GM12865 (cell line): ENCODE results near the gene DELE1.

Experiments used
- DNase-seq: peaks from one replicate; pipeline ENCODE4 v3.0.0; 2010; ENCODE audit warnings: low read depth
- H3K4me3 ChIP-seq: 2 replicates; pipeline ENCODE4 v1.5.1; 2011; ENCODE audit warnings: mild to moderate bottlenecking, low read depth, low read length, control low read depth
- TF ChIP-seq, protein P1 (sequence below): IDR thresholded peaks from 2 replicates; pipeline ENCODE4 v1.5.1; 2011; ENCODE audit warnings: low read length, control low read depth, low read depth, inconsistent platforms; ENCODE audit not compliant: insufficient read depth; ENCODE audit errors: missing control alignments

The DELE1 gene

DNA sequence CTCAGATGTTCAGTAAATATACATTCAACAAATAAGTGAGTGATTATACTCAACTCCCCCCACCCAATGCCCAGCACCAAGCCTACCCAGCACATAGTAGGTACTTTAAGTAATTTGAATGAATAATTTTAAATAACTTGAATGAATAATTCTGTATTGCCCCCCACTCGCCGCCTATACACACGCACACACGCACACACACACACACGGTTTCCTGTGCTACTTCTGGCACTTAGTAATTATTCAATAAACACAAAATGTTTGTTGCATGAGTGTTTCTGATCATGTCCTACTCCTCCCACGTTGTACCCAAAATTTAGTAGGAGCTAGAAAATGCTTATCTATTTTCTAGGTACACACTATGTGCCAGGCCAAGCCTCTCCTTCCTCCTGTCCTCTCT lies 18.1 kb downstream of the DELE1 start:
- TF ChIP-seq, protein P1, sequence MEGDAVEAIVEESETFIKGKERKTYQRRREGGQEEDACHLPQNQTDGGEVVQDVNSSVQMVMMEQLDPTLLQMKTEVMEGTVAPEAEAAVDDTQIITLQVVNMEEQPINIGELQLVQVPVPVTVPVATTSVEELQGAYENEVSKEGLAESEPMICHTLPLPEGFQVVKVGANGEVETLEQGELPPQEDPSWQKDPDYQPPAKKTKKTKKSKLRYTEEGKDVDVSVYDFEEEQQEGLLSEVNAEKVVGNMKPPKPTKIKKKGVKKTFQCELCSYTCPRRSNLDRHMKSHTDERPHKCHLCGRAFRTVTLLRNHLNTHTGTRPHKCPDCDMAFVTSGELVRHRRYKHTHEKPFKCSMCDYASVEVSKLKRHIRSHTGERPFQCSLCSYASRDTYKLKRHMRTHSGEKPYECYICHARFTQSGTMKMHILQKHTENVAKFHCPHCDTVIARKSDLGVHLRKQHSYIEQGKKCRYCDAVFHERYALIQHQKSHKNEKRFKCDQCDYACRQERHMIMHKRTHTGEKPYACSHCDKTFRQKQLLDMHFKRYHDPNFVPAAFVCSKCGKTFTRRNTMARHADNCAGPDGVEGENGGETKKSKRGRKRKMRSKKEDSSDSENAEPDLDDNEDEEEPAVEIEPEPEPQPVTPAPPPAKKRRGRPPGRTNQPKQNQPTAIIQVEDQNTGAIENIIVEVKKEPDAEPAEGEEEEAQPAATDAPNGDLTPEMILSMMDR: no peak
- H3K4me3 ChIP-seq: no peak overlapping the region
- DNase-seq: no peak

DNA sequence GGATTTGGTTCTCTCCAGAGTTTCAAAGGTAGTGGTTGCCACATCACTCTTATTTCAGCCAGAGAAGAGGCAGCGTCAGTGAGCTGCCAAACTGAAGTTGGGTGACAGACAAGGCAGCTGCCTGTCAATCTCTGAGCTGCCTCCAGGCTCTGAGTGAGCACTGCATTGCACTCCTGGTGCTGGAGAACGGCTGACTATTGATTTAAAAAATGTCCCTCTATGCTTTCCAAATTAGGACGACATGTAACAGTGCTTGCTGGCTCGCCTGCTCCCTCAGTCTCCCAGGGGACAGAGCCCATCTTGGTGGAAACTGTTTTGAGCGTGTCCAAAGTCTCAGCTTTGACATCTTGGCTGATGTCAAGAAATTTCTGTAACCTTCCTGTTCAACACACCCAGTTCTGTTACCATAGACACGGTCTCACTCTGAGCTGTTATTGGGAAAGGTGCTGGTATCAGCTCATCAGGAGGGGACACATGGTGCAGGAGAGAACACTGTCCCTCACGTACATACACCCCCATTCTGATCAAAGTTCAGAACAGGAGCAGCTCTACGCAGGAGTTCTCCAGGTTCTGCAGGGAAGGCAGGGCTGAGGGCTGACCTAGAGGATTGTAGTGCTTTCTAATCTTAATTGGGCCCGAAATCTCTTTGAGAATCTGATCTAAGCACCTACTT lies 18.6 kb downstream of the DELE1 start:
- DNase-seq: no peak
- TF ChIP-seq, protein P1: no peak
- H3K4me3 ChIP-seq: no peak overlapping the region

DNA sequence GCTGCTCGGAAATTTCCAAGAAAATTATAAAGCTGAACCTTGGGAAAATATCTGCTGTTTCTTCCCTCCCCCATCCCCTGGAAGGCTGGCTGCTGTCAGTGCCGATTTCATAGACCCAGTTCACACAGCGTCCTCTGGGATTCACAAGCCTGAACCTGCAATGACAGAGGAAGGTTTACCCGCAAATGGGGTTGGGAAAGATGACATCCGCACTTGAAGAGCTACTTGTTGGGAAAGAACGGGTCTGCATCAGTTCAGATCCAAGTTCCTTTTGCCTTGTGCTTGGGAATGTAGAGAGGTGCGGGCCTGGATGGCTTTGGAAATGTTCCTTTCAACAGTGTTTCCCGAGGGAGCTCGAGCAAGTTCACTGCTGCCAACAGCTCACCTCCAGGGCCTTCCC lies 20.4 kb downstream of the DELE1 start:
- TF ChIP-seq, protein P1: no peak
- DNase-seq: no peak
- H3K4me3 ChIP-seq: no peak overlapping the region

DNA sequence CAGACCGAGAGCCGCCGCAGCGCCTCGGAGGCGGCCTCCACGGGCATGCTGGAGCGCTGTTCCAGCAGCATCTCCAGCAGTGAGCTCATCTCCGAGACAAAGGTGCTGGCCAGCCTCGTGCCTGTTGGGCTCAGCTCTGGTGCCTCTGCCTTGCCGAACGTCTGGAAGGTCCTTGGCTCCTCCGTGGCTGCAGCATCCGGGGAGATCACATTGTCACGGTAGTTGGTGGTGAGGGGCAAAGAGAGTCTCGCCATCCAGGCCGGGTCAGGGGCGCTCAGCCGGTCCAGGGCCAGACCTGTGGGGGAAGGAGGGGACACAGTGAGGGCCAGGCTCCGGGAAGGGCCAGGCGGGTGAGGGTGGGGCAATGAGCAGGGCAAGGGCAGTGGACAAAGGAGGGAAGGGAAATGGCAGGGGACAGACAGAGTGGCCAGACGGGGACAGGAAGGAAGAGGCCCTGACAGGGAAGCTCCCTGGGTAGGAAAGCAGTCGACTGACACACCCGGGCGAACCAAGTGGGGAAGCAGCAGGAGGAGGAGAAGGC lies 21.9 kb downstream of the DELE1 start:
- H3K4me3 ChIP-seq: no peak overlapping the region
- no peak for DNase-seq
- TF ChIP-seq, protein P1: no peak

DNA sequence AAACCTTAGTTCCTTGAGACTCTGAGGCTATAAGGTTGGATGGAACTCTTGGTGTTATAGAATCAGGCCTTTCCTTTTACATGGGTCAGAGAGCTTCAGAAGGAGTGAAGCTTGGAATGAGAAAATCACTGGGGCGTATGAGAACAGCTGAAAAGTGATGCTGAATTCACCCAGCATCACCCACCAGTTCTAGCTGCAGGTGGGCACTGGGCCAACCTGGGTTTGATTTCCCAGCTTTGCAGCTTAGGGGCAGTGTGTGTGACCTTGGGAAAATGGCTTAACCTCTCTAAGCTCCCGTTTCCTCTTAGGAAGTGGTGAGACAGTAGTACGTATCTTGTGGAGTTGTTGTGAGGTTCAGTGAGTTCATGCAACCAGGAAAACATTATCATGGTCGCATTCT lies 23.6 kb downstream of the DELE1 start:
- H3K4me3 ChIP-seq: no peak overlapping the region
- no peak for DNase-seq
- TF ChIP-seq, protein P1: no peak

DNA sequence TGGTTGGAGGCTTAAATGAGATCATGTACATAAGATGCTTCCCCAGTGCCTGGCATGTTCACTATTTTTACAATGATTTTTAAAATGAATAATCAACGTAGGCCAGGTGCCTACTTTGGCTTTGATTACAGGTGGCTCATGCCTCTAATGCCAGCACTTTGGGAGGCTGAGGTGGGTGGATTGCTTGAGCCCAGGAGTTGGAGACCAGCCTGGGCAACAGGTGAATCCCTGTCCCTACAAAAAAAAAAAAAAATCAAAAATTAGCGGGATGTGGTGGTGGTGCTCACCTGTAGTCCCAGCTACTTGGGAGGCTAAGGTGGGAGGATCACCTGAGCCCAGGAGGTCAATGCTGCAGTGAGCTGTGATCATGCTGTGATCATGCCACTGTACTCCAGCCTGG lies 25.1 kb downstream of the DELE1 start:
- H3K4me3 ChIP-seq: no peak overlapping the region
- TF ChIP-seq, protein P1: no peak
- no peak for DNase-seq

DNA sequence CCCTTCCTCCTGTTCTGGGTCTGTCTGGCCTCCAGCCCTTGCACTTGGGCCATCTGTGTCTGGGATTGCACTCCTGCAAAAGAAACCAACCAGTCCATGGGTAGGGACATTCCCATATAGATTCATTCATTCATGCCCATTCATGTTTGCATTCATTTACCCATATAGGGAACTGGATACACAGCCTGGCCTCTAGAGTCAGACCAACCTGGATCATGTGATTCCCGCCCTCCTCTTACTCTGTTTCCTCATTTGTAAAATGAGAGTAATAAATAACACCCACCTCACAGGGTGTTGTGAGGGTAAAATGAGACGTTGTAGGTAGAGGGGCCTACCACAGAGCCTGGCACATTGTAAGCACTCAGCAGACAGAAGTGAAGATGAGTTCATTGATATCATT lies 25.8 kb downstream of the DELE1 start:
- H3K4me3 ChIP-seq: no peak overlapping the region
- no peak for DNase-seq
- TF ChIP-seq, protein P1: no peak
